DMS 273 treated with DMSO at 0.1 percent for 48 hours (cell line): Measurements from ENCODE around the gene PSG6.
"Not testable (repeated sequence)": the region's sequence is repeated elsewhere in the genome, so short reads cannot be mapped to it uniquely, and the experiment has no call there.

Experiments
- DNase-seq: peaks from one replicate; lab custom pipeline; 2025; lab: John Stamatoyannopoulos, UW

The PSG6 gene

DNA sequence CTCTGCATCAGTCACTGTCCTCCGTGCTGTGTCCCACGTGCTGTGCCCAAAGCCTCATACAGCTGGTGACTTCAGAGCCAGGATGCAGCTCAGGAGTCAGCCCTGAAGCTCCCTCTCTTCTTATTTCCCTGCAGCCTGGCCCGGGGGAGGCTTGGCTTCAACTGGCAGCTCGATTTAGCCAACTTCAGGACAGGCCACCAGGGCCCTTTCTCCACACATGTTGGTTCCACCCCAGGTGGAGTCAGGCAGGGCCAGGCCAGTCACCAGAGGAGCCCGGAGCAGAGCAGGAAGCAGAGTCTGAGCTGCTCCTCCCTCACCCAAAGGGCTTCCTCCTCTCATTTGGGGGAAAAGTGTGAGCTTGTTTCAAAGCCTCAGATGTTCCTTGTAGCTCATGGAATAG lies 11.5 kb downstream of the PSG6 start:
- DNase-seq: not testable (repeated sequence)

DNA sequence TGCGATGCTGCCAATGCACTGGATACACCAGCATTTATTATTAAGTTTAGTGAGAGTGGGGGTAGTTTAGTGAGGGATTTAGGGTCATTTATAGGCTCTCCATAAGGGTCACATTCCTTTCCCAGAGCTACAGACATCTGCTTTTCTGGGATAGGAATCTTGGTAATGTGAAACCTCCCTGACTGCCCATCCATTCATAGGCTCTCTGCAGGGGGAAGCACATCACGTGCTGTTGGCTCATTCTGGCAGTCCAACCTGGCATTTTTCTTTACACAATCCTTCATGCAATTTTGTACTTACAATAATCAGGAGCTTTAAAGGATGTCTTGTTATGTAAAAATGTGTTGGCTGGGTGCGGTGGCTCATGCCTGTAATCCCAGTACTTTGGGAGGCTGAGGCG lies 17.1 kb downstream of the PSG6 start:
- not testable (repeated sequence) for DNase-seq

DNA sequence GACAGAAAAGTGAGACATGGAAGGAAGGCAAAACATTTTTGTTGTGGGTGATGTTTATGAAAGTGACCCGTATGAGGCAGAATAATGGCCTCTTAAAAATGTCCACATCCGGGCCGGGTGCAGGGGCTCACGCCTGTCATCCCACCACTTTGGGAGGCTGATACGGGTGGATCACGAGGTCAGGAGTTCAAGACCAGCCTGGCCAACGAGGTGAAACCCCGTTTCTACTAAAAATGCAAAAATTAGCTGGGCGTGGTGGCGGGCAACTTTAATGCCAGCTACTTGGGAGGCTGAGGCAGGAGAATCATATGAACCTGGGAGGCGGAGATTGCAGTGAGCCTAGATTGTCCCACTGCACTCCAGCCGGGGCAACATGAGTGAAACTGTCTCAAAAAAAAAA lies 18.0 kb downstream of the PSG6 start:
- DNase-seq: not testable (repeated sequence)

DNA sequence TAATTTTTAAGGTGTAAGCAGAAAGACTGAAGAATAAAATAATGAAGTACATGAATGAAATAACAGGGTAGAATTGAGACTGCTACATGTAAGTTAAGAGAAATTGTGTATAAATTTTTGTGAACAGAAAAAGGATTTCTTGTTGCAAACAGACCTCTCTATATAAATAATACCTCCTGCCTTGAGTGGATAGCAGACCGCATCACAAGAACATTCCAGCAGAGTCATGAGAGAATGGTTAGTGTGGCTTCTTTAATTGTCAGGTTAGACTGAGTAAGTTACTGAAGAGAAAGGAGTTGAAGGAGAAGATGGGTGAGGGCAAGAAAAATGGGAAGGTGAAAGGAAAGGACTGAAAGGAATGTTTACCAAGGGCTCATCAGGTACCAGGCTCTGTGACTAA lies 18.6 kb downstream of the PSG6 start:
- not testable (repeated sequence) for DNase-seq

DNA sequence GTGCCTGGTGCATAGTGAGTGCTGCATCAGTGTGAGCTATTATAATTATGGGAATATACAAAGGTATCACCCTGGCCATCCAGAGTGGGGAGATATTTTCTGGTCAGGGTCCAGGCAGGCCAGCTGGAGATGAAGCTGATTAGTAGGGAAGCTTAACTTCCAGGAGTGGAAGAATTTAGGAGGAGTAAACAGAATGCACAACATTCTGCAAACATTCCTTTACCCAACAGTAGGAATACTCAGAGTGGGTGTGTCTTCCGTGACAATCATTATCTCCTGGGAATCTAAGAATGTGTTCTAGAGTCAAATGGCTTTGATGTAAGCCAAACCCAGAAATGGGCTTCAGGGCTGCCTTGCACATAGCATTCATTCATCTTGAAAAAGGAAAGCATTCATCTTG lies 19.0 kb downstream of the PSG6 start:
- not testable (repeated sequence) for DNase-seq

DNA sequence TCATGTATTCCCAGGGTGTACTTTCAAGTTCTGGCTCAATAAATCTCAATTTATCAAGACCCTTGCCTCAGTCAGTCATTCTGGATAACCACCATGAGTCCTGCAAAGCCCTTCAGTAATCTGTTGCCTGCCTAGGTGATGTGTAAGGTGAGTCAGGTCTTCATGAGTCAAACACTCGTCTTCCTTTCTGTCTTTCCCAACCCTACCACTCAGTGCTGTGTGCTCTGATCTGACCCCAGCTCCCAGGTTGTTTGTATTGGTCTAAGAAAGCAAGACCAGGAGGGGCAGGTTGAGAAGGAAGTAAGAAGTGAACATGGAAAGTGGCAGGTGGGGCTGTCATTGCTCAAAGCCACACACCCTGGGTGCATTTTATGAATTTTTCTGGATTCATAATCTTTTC lies 20.0 kb downstream of the PSG6 start:
- DNase-seq: not testable (repeated sequence)

DNA sequence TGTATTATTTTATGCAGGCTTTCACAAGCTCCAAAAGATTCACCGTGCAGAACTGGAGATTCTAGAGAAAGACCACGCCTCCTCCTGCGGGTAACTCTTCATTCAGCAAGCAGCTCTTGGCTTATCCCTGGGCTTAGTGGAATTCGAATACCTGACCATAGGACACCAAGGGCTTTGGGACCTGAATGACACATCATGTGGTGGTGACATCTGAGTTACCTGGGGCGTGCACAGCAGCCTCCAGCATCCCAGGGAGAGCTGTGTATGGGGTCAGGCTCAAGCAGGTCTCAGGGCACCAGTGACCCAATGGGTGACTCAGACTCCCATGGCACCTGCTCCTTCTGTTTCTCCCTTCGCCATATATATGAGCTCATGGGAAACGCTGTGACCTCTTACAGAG lies 27.2 kb downstream of the PSG6 start:
- DNase-seq: not testable (repeated sequence)

DNA sequence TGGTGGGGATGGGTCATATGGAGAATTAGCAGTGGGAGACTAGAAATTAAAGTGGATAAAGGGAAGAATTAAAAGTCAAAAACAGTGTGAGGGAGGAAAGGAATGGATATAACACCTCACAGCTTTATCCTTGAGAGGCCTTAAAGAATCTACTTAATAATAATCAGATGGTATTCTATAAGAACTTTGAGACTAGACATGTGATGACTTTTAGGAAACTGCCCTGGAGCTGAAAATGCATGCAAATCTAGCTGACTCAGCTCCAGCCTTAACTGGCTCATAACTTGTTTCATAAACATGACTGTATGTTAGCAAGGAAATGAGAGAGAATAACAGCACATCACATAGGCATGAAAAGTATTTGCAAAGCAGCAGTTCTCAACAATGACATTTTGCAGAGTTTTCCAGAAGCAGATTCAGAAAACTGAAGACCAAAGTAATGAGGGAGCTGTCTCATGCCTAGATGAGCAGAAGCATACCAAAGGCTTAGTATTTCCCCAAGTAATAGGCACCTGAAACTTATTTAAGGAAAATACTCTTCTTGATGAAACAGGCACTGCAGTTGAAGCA lies 29.7 kb downstream of the PSG6 start:
- not testable (repeated sequence) for DNase-seq

DNA sequence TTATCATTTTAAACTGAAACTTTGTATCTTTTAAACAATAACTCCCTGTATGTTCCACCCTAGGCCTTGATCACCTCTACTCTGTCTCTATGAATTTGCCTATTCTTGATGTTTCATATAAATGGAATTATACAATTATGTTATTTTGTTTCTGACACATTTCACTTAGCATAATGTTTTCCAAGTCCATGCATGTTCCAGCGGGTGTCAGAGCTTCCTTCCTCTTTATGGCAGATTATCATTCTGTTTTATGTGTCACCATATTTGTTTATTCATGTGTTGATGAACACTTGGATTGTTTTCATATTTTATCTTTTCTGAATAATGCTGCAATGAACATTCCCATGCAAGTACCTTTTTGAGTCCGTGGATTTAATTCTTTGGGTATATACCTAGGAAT lies 35.0 kb downstream of the PSG6 start:
- not testable (repeated sequence) for DNase-seq

DNA sequence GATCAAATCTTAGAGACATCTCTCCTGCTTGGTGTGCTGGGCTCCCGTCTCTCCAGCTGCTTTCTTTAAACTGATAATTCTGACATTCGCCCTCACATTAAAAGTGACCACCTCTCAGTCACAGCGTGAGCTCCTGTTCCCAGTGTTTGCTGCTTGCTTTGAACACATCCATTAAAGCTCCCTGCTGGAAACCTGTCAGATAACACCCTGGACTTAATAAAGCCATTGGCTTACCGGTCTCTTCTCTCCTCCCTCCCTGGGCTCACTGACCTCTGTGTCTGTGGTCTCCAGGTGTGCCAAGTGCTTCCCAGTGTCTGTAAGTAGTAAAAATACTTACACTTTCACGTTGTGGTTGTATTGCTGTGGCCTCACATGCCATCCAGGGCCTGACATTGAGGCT lies 35.7 kb downstream of the PSG6 start:
- DNase-seq: not testable (repeated sequence)

DNA sequence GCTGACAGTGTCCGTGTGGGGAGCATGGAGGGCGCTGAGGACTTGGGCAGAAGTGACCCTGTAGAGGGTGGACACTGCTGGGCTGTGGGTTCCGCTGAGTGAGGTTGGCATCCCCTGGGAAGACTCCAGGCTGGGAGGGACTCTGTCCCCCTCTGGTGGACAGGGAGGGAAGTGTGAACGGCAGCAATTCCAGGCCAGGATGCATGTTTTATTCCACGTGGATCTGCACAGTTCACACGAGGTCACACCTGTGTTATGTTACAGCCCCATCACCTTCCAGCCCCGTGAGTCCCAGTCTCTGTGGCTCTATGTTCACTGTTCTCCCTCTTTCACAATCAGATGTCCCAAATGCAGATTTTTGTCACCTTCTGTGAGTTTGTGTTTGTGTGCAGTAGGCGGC lies 36.4 kb downstream of the PSG6 start:
- DNase-seq: not testable (repeated sequence)

DNA sequence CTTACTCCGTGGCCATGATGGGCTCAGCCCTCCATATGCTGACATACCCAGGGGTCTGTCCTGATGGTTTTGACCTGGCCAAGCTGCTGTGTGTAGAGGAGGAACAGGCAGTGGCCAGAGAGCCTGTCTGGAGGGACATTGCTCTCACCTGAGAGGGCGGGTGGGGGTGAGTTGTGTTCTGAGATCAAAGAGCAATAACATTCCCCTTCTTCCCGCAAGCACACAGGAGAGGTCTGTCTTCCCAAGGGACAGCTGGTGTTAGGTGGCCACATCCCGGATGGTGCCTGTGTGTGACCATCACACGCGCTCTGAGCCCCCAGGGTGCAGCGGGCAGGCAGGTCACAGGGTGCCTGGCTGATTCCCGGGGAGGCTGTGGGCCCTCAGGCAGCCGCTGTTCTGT lies 37.1 kb downstream of the PSG6 start:
- DNase-seq: not testable (repeated sequence)

DNA sequence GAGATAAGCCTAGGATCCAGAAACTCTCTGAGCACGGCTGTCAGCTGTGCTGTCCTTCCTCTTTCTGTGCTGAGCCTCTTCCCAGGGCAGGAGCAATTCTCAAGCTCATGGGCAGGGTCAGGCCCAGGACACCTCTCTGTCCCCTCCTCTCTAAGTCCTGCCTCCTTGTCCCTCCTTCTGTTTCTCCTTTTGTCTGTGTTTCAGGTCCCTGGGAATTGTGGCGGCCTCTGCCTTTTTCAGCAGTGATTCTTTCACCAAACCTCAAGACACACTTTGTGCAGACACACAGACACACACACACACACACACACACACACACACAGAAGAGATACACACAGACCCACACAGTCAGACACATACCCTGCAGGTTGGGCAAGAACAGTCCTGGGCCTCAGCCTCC lies 38.1 kb downstream of the PSG6 start, which contains the start of gene PSG1:
Gene PSG1, minus strand, starts transcription at position 101 of the 400 bp plus-strand sequence. CDS start 132 bp downstream, outside the sequence.
- DNase-seq: no peak

DNA sequence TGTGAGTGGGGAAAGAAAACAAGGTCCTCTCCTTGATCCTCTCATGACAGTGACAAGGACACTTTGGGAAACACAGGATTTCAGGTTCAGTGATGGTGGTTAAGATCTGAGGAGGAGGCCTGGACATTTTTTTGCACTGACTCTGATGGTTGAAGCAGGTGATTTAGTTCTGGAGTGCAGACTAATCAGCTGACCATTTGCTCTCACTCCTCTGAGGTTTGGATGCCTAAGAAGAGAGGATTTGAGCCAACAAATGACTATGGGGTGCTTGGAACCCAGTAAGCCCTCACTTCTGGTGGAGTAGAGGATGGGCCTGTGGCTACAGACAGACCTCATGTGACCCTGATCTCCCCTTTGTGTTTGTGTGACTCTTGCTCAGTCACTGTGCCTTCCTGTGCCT lies 41.1 kb downstream of the PSG6 start:
- not testable (repeated sequence) for DNase-seq

DNA sequence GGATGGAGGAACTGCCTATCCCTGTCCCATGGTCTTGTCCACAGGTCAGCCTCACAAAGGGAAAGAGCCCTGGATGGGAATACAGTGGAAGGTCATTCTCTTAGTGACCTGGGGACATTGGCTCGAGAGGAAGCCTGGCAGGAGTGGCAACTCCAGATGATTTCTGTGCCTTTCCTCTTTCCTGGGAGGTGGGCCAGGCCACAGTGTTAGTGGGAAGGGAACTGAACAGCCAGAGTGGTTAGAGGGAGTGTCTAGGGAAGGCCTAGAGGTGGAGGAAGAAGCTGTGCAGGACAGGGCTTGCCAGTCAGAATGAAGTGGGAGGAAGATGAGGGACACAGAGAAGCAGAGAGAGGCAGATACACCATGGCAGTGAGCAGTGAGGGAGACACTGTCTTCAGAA lies 41.8 kb downstream of the PSG6 start:
- not testable (repeated sequence) for DNase-seq

DNA sequence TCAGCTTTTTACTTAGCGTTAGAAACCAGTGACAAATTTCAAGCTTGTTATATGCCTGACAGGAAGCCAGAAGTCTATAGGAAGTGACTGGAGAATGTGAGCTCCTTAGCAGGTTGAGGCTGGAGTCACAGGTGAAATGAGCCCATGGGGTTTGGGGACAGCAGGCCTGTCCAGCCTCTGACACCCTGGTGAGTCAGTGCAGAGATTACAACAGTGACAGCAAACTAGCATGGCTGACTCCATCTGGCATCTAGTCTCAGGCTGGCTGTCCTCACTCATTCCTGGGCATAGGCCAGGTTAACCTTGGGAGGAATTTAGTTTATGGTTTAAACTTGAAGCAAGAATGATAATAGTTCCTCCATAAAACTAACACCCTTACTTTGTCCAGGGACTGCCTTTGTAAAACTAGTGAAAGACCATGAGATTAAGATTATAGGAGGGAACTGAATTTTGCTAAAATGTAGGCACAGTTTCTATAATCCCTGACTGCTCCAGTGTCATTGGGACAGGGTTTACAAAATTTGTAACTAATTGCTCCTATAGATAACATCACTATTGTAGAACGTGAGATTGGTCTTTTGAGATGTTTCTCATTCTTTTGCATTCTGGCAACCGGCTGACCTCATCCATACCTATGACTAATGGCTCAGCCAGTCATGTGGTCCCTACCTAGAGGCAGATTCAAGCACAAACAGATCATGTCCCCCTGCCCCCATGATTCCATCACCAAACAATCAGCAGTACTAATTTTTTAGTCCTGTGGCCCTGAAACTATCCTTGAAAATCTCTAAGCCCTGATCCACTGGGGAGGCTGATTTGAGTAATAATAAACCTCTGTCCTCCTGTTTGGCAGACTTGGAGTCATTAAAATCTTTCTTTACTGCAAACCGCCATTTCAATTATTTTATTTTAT lies 42.5 kb downstream of the PSG6 start:
- not testable (repeated sequence) for DNase-seq

DNA sequence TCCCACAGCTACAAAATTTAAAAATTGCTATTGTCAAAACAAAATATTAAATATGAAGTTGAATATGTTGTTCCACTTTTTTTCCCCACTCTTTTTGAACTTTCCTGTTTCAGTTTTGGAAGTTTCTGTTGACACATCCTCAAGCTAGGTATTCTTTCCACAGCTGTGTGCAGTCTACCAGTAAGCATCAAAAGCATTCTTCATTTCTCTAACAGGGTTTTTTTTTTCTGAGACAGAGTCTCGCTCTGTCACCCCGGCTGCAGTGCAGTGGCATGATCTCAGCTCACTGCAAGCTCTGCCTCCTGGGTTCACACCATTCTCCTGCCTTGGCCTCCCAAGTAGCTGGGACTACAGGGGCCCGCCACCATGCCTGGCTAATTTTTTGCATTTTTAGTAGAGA lies 43.6 kb downstream of the PSG6 start:
- DNase-seq: not testable (repeated sequence)

DNA sequence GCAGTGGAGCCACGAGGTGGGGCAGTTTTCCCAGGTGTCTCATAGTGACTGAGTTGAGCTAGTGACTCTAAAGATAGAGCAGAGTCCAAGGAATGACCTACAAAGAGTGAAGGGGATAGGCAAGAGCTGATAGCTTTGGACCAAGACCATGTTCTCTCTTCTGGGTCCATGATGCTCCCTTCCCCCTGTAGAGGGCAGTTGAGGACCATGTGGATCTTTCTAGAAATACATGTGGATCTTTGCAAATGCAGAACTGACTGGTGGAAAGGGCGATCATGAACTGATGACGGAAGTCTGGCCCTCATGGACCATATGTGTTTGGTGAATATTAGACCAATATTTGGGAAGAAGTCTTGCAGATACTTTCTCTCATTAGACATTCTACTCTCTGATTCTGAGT lies 45.1 kb downstream of the PSG6 start:
- no peak for DNase-seq

DNA sequence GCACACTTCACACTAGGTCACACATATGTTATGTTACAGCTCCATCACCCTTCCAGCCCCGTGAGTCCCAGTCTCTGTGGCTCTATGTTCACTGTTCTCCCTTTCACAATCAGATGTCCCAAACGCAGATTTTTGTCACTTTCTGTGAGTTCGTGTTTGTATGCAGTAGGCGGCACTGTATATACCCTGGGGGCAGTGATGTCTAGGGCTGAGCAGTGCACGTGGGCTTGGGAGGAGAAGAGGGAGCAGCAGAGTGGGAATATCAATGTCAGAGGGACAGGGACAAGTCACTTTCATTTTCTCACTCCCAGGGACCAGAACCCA lies 60.2 kb downstream of the PSG6 start:
- no peak for DNase-seq

DNA sequence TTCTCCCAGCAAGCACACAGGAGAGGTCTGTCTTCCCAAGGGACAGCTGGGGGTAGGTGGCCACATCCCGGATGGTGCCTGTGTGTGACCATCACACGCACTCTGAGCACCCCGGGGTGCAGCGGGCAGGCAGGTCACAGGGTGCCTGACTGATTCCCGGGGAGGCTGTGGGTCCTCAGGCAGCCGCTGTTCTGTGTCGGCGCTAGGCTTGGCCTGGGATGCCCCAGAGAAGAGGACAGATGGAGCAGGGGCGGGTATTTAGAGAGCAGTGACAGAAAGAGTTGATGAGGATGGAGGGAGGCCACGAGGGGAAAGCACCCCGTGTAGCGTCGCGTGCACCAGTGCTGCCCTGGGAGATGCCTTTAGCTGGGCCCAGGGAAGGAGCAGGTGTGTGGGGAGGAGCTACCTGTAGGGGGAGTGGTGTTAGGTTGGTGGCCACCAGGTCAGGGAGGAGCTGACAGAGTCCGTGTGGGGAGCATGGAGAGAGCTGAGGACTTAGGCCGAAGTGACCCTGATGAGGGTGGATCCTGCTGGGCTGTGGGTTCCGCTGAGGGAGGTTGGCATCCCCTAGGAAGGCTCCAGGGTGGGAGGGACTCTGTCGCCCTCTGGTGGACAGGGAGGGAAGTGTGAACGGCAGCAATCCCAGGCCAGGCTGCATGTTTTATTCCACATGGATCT lies 60.7 kb downstream of the PSG6 start:
- DNase-seq: not testable (repeated sequence)

DNA sequence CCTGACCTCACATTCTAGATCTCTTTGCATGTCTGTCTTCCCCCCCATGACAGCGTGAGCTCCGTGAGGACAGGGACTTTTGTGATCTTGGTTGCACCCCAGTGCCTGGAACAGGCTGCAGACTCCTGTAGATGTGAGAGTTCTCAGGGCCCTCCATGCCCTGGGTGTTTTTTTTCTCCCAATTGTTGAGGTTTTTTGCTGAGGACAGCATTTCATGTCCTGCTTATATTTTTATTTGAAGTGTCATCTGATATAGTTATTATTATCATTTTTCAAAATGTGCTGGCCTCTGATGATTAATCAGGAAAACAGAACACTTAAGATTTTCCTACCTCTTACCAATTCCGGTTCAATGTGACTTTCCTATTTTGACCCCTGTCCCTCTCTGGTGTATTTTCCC lies 62.9 kb downstream of the PSG6 start:
- DNase-seq: not testable (repeated sequence)

DNA sequence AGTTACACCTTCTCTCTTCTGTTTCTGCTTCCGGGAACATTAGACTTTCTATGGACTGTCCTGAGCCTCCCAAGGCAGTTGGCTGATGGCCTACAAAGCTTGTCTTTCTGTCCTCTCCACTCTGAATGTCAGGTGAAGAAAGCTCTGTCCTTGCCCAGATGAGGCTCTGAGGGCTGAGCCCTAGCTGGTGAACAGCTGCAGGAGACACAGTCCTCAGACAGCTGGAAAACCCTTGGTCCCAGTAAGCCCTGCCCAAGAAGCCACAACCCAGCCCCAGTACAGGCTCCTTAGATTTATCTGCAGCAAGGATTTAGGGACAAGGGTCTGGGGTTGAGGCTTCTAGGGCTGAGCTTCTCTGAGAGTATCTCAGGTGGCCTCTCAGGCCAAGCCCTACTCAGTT lies 64.5 kb downstream of the PSG6 start:
- not testable (repeated sequence) for DNase-seq

DNA sequence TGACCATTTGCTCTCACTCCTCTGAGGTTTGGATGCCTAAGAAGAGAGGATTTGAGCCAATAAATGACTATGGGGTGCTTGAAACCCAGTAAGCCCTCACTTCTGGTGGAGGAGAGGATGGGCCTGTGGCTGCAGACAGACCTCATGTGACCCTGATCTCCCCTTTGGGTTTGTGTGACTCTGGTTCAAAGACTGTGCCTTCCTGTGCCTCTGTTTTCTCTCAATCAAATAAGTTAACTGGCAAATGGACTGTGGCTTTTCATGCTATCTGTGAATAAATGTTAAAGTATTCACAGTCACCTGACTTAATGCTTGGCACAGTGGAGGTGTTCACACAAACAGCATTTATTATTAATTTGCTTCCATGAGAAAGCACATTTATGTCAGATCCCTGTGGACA lies 64.9 kb downstream of the PSG6 start:
- not testable (repeated sequence) for DNase-seq
